ENCODE measurements around the gene CACNA2D3. TPM values are rescaled to one million over a fixed set of nuclear protein-coding genes. Genes with fewer than 3 reads are reported as not detected.
A peak's percentile ranks its signal among the peaks of the same experiment; 100 is the strongest.

Gene CACNA2D3
- total RNA-seq, 6 donors from 2014 or later: 2.9 to 16.8 (median 4.9) TPM

GRCh38 chr3:54876694-54877093, 754.3 kb downstream of the CACNA2D3 start:
- ATAC-seq (ENCODE audit: low FRiP score in 2 of 2) (no peak), DNase-seq (no peak)
- no peaks in the 10 kb centered on the region for H3K4me1 ChIP-seq
- H3K27ac ChIP-seq: no peak overlapping the region
- WGBS, 2 donors: 75 to 79% methylated on average over 5 of the region's 5 CpGs
- TF ChIP-seq POLR2AphosphoS5 (IDR thresholded peaks at IDR 0.05) (no peak), CTCF (IDR thresholded peaks at IDR 0.05) (no peak), EP300 (IDR thresholded peaks at IDR 0.05) (no peak), POLR2A (IDR thresholded peaks at IDR 0.05) (no peak)
- no peaks in the 10 kb centered on the region for H3K9me3 ChIP-seq
- no peaks in the 10 kb centered on the region for H3K27me3 ChIP-seq
- no peaks in the 10 kb centered on the region for H3K36me3 ChIP-seq
- no peak overlapping the region for H3K4me3 ChIP-seq

- H3K27me3 ChIP-seq: no peaks in the 10 kb centered on the region
- no peak overlapping the region for H3K27ac ChIP-seq
- no peaks in the 10 kb centered on the region for H3K36me3 ChIP-seq
- ATAC-seq (ENCODE audit: low FRiP score in 2 of 2): no peak
- no peak overlapping the region for H3K4me3 ChIP-seq
- no peaks in the 10 kb centered on the region for H3K9me3 ChIP-seq
- H3K4me1 ChIP-seq: no peaks in the 10 kb centered on the region
- WGBS, 2 donors: 69 to 70% methylated on average over 4 of the region's 4 CpGs
- no peak for DNase-seq
- TF ChIP-seq EP300 (IDR thresholded peaks at IDR 0.05) (no peak), POLR2A (IDR thresholded peaks at IDR 0.05) (no peak), CTCF (IDR thresholded peaks at IDR 0.05) (no peak), POLR2AphosphoS5 (IDR thresholded peaks at IDR 0.05) (no peak)
Measured at GRCh38 chr3:54877730-54878129, 755.4 kb downstream of the CACNA2D3 start.

GRCh38 chr3:54878145-54878544, 755.8 kb downstream of the CACNA2D3 start:
- WGBS, 2 donors: 59 to 64% methylated on average over 7 of the region's 7 CpGs
- H3K4me3 ChIP-seq: no peak overlapping the region
- no peak for ATAC-seq (ENCODE audit: low FRiP score in 2 of 2)
- H3K27me3 ChIP-seq: no peaks in the 10 kb centered on the region
- no peaks in the 10 kb centered on the region for H3K4me1 ChIP-seq
- TF ChIP-seq POLR2AphosphoS5 (IDR thresholded peaks at IDR 0.05): no peak
- no peak for TF ChIP-seq POLR2A (IDR thresholded peaks at IDR 0.05)
- TF ChIP-seq EP300 (IDR thresholded peaks at IDR 0.05): no peak
- no peak for TF ChIP-seq CTCF (IDR thresholded peaks at IDR 0.05)
- no peak for DNase-seq
- H3K27ac ChIP-seq: no peak overlapping the region
- no peaks in the 10 kb centered on the region for H3K36me3 ChIP-seq
- no peaks in the 10 kb centered on the region for H3K9me3 ChIP-seq

- Histone ChIP-seq H3K9me3 (no peaks in the 10 kb centered on the region), H3K27ac (no peak overlapping the region), H3K4me1 (no peaks in the 10 kb centered on the region), H3K36me3 (no peaks in the 10 kb centered on the region), H3K4me3 (no peak overlapping the region), H3K27me3 (no peaks in the 10 kb centered on the region)
- 38 to 51% methylated on average over 3 of the region's 3 CpGs for WGBS, 2 donors
- no peak for TF ChIP-seq EP300 (IDR thresholded peaks at IDR 0.05)
- TF ChIP-seq CTCF (IDR thresholded peaks at IDR 0.05): no peak
- no peak for TF ChIP-seq POLR2A (IDR thresholded peaks at IDR 0.05)
- no peak for TF ChIP-seq POLR2AphosphoS5 (IDR thresholded peaks at IDR 0.05)
- ATAC-seq (ENCODE audit: low FRiP score in 2 of 2) (peak in 1 of 2 donors; percentile 91), DNase-seq (no peak)
Measured at GRCh38 chr3:54882129-54882833, 759.9 kb downstream of the CACNA2D3 start.

DNA sequence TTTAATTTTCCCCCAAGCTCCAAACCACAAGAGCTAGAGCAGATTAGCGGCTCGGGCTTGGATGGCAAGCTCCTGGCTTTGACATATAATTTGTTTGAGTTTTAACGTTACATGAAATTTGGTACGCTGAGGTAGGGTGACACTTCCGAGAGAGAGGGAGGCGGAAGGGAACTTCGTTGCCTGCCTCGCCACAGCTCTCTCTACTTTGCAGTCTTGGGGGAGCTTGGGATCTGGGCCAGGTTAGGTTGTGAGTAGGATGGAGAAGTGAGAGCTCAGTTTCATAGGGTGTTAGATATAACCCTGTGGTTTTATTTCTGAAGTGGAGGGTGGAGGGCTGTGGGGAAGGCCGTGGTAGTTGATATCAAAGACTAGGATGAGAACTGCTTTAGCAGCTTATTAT, 765.8 kb downstream of the CACNA2D3 start:
- DNase-seq (no peak), ATAC-seq (ENCODE audit: low FRiP score in 2 of 2) (no peak)
- Histone ChIP-seq H3K4me1 (peaks cover 4 to 13% (median 8%) of the 10 kb centered on the region in 4 donors), H3K27me3 (no peaks in the 10 kb centered on the region), H3K4me3 (no peak overlapping the region), H3K27ac (no peak overlapping the region), H3K36me3 (no peaks in the 10 kb centered on the region), H3K9me3 (no peaks in the 10 kb centered on the region)
- 84 to 95% methylated on average over 9 of the region's 9 CpGs for WGBS, 2 donors
- TF ChIP-seq CTCF (IDR thresholded peaks at IDR 0.05): no peak
- no peak for TF ChIP-seq POLR2A (IDR thresholded peaks at IDR 0.05)
- TF ChIP-seq EP300 (IDR thresholded peaks at IDR 0.05): no peak
- no peak for TF ChIP-seq POLR2AphosphoS5 (IDR thresholded peaks at IDR 0.05)

Measured in upper lobe of left lung (tissue), 6 donors.